Mesendoderm (in vitro differentiated cells): ENCODE data around the gene TAF1C.
A peak's percentile ranks its signal among the peaks of the same experiment; 100 is the strongest.

Experiments
- DNase-seq: peaks from one replicate; pipeline ENCODE4 v3.0.0; 2013
- H2AK5ac ChIP-seq: 2 replicates; pipeline ENCODE4 v1.6.1; 2013; ENCODE audit warnings: low read length, inconsistent platforms
- H2BK120ac ChIP-seq: 2 replicates; pipeline ENCODE4 v1.6.1; 2013; ENCODE audit warnings: low read depth, mild to moderate bottlenecking, low read length, moderate library complexity, mixed read lengths
- H2BK15ac ChIP-seq: replicated peaks from 2 replicates; pipeline ENCODE4 v1.6.1; 2013; ENCODE audit warnings: low read depth, mild to moderate bottlenecking, moderate library complexity
- H2BK5ac ChIP-seq: 2 replicates; pipeline ENCODE4 v1.6.1; 2013; ENCODE audit warnings: low read length, inconsistent platforms
- H3K18ac ChIP-seq: 2 replicates; pipeline ENCODE4 v1.6.1; 2013; ENCODE audit warnings: mild to moderate bottlenecking, low read length, mixed read lengths
- H3K23ac ChIP-seq: one replicate; pipeline ENCODE4 v1.6.1; 2013; ENCODE audit warnings: low read length
- H3K27ac ChIP-seq: 2 replicates; pipeline ENCODE4 v1.5.1; 2013; ENCODE audit warnings: low read depth, mild to moderate bottlenecking, inconsistent platforms, low read length, moderate library complexity
- H3K27me3 ChIP-seq: 2 replicates; pipeline ENCODE4 v1.6.1; 2013; ENCODE audit warnings: low read length, control low read depth, mild to moderate bottlenecking, inconsistent platforms; ENCODE audit not compliant: insufficient read depth, poor library complexity
- H3K36me3 ChIP-seq: 2 replicates; pipeline ENCODE4 v1.6.1; 2013; ENCODE audit warnings: low read length, inconsistent platforms; ENCODE audit not compliant: control insufficient read depth, insufficient read depth
- H3K4ac ChIP-seq: one replicate; pipeline ENCODE4 v1.6.1; 2013; ENCODE audit warnings: low read depth, mild to moderate bottlenecking, low read length, moderate library complexity
- H3K4me1 ChIP-seq: 2 replicates; pipeline ENCODE4 v1.6.1; 2013; ENCODE audit warnings: low read depth, low read length, inconsistent platforms; ENCODE audit not compliant: control insufficient read depth
- H3K4me2 ChIP-seq: 2 replicates; pipeline ENCODE4 v1.6.1; 2013; ENCODE audit warnings: low read length
- H3K4me3 ChIP-seq: 2 replicates; pipeline ENCODE4 v1.5.1; 2013; ENCODE audit warnings: mild to moderate bottlenecking, low read length
- H3K56ac ChIP-seq: one replicate; pipeline ENCODE4 v1.6.1; 2013; ENCODE audit warnings: low read length
- H3K79me1 ChIP-seq: 2 replicates; pipeline ENCODE4 v1.6.1; 2013; ENCODE audit warnings: low read length, inconsistent platforms
- H3K79me2 ChIP-seq: 2 replicates; pipeline ENCODE4 v1.6.1; 2013; ENCODE audit warnings: mild to moderate bottlenecking, low read length; ENCODE audit not compliant: control insufficient read depth, insufficient read depth
- H3K9ac ChIP-seq: 2 replicates; pipeline ENCODE4 v1.6.1; 2013; ENCODE audit warnings: low read length, inconsistent platforms
- H4K5ac ChIP-seq: one replicate; pipeline ENCODE4 v1.6.1; 2013; ENCODE audit warnings: low read length
- H4K8ac ChIP-seq: one replicate; pipeline ENCODE4 v1.6.1; 2013; ENCODE audit warnings: low read depth, mild to moderate bottlenecking, control low read depth, low read length, moderate library complexity
- WGBS: extraction: QIAGEN DNeasy Blood & Tissue Kit; methylation state at CpG from one replicate; pipeline ENCODE4 v1.1.7; 2013; ENCODE audit warnings: low lambda C conversion rate, missing lambda C conversion rate; ENCODE audit not compliant: insufficient coverage; ENCODE audit errors: extremely low coverage; 5-methylcytosine and 5-hydroxymethylcytosine counted together

The TAF1C gene

GRCh38 chr16:84177741-84178073 is 9.2 kb downstream of the TAF1C start:
- no peak overlapping the region for H3K27ac ChIP-seq
- H3K4me2 ChIP-seq: no peak overlapping the region
- no peak overlapping the region for H3K23ac ChIP-seq
- H2AK5ac ChIP-seq: no peak overlapping the region
- no peak overlapping the region for H2BK15ac ChIP-seq
- no peaks in the 10 kb centered on the region for H3K4me1 ChIP-seq
- H2BK5ac ChIP-seq: no peak overlapping the region
- H3K4me3 ChIP-seq: no peak overlapping the region
- H3K9ac ChIP-seq: no peak overlapping the region
- H4K8ac ChIP-seq: no peak overlapping the region
- no CpG with 5 or more reads among the region's 9 CpGs for WGBS
- no peaks in the 10 kb centered on the region for H3K79me2 ChIP-seq
- no peak overlapping the region for H3K56ac ChIP-seq
- H3K36me3 ChIP-seq: peaks cover 3% of the 10 kb centered on the region
- H3K27me3 ChIP-seq: no peaks in the 10 kb centered on the region
- peaks cover 2% of the 10 kb centered on the region for H3K79me1 ChIP-seq
- H2BK120ac ChIP-seq: no peak overlapping the region
- DNase-seq: no peak
- no peak overlapping the region for H3K18ac ChIP-seq
- no peak overlapping the region for H3K4ac ChIP-seq
- no peak overlapping the region for H4K5ac ChIP-seq

GRCh38 chr16:84176192-84177053 is 10.4 kb downstream of the TAF1C start:
- Histone ChIP-seq H3K23ac (no peak overlapping the region), H3K79me2 (no peaks in the 10 kb centered on the region), H3K4me1 (no peaks in the 10 kb centered on the region), H3K27ac (no peak overlapping the region), H4K8ac (no peak overlapping the region), H2AK5ac (no peak overlapping the region), H3K4me3 (no peak overlapping the region), H4K5ac (no peak overlapping the region), H2BK15ac (no peak overlapping the region), H3K79me1 (no peaks in the 10 kb centered on the region), H3K9ac (no peak overlapping the region), H3K4me2 (no peak overlapping the region), H3K56ac (no peak overlapping the region), H2BK5ac (no peak overlapping the region), H3K4ac (no peak overlapping the region), H3K36me3 (no peaks in the 10 kb centered on the region), H3K27me3 (no peaks in the 10 kb centered on the region), H3K18ac (no peak overlapping the region), H2BK120ac (no peak overlapping the region)
- DNase-seq: no peak
- WGBS: no CpG with 5 or more reads among the region's 18 CpGs

- Histone ChIP-seq H3K27ac (no peak overlapping the region), H3K4me1 (no peaks in the 10 kb centered on the region)
Observed at GRCh38 chr16:84175350-84176081, 11.3 kb downstream of the TAF1C start.

GRCh38 chr16:84174396-84174795 is 12.5 kb downstream of the TAF1C start:
- no peaks in the 10 kb centered on the region for H3K79me1 ChIP-seq
- no peak overlapping the region for H2BK5ac ChIP-seq
- no peak overlapping the region for H3K56ac ChIP-seq
- H4K5ac ChIP-seq: no peak overlapping the region
- H2BK15ac ChIP-seq: no peak overlapping the region
- no peak overlapping the region for H3K18ac ChIP-seq
- H4K8ac ChIP-seq: no peak overlapping the region
- no peak overlapping the region for H3K4me3 ChIP-seq
- H2AK5ac ChIP-seq: no peak overlapping the region
- H3K27me3 ChIP-seq: no peaks in the 10 kb centered on the region
- no peak overlapping the region for H3K4ac ChIP-seq
- no peaks in the 10 kb centered on the region for H3K79me2 ChIP-seq
- H3K4me1 ChIP-seq: no peaks in the 10 kb centered on the region
- no peak overlapping the region for H3K23ac ChIP-seq
- H3K4me2 ChIP-seq: no peak overlapping the region
- no peak overlapping the region for H2BK120ac ChIP-seq
- H3K9ac ChIP-seq: no peak overlapping the region
- no peak overlapping the region for H3K27ac ChIP-seq
- WGBS: no CpG with 5 or more reads among the region's 11 CpGs
- no peaks in the 10 kb centered on the region for H3K36me3 ChIP-seq
- DNase-seq: no peak

More at GRCh38 chr16:84175350-84176081, 11.3 kb downstream of the TAF1C start:
- H3K56ac ChIP-seq: no peak overlapping the region
- H3K36me3 ChIP-seq: no peaks in the 10 kb centered on the region
- H2BK120ac ChIP-seq: no peak overlapping the region
- no peak overlapping the region for H3K18ac ChIP-seq
- peak; percentile 77 for DNase-seq
- no CpG with 5 or more reads among the region's 10 CpGs for WGBS
- no peaks in the 10 kb centered on the region for H3K27me3 ChIP-seq
- H2BK15ac ChIP-seq: no peak overlapping the region
- no peak overlapping the region for H4K5ac ChIP-seq
- no peak overlapping the region for H3K4me3 ChIP-seq
- no peaks in the 10 kb centered on the region for H3K79me1 ChIP-seq
- no peaks in the 10 kb centered on the region for H3K79me2 ChIP-seq
- no peak overlapping the region for H3K4me2 ChIP-seq
- no peak overlapping the region for H3K23ac ChIP-seq
- H4K8ac ChIP-seq: no peak overlapping the region
- no peak overlapping the region for H2BK5ac ChIP-seq
- H3K9ac ChIP-seq: no peak overlapping the region
- H3K4ac ChIP-seq: no peak overlapping the region
- no peak overlapping the region for H2AK5ac ChIP-seq

- Histone ChIP-seq H3K18ac (no peak overlapping the region), H2AK5ac (no peak overlapping the region), H3K27ac (no peak overlapping the region), H3K4me2 (no peak overlapping the region), H2BK15ac (no peak overlapping the region), H4K8ac (no peak overlapping the region), H2BK120ac (no peak overlapping the region), H3K23ac (no peak overlapping the region), H4K5ac (no peak overlapping the region), H3K36me3 (no peaks in the 10 kb centered on the region), H3K4me1 (no peaks in the 10 kb centered on the region), H3K9ac (no peak overlapping the region), H2BK5ac (no peak overlapping the region), H3K4me3 (no peak overlapping the region), H3K4ac (no peak overlapping the region), H3K79me1 (no peaks in the 10 kb centered on the region), H3K27me3 (no peaks in the 10 kb centered on the region), H3K79me2 (no peaks in the 10 kb centered on the region), H3K56ac (no peak overlapping the region)
- WGBS: no CpG with 5 or more reads among the region's 11 CpGs
- no peak for DNase-seq
Observed at GRCh38 chr16:84169765-84170310, 17.0 kb downstream of the TAF1C start.
